ENCODE results near the gene EBLN2.
"Not testable (repeated sequence)": the region's sequence is repeated elsewhere in the genome, so short reads cannot be mapped to it uniquely, and the experiment has no call there.

Gene EBLN2

DNA sequence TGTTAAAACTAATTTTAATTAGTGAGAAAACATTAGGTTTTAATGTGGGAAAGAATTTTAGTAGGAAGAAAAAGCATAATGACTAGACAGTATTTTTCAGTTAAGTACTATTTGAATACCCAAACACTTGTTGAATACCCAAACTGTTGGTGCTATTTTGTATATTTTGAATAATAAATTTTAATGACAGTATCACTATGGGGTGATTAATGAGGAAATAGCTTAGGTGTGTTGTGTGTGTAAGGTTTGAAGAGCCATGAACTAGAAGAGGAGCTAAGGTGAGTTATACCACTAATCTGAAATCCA is 4.7 kb upstream of the EBLN2 start:
- no peak for DNase-seq (ENCODE audit: extremely low read depth in 1 of 2, low read depth in 1 of 2)

DNA sequence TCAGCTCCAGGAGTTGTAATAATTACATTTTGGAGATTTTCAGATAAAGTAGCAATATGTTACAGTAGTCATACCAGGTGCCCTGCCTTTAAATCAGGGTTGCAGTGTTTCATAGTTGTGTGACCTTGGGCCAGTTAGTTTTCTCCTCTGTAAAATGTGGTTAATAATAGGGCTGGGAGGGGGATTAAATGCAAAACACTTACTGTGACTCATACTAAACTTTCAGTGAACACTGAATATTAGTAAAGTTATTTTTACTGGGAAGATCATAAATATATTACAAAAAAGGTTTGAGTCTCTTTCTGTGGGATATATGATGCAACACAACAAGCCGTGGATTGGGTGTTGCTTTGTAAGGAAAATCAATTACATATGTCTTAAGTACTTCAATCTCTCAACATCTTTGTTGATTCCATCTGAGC is 1.1 kb upstream of the EBLN2 start:
- DNase-seq (ENCODE audit: extremely low read depth in 1 of 2, low read depth in 1 of 2): no peak

DNA sequence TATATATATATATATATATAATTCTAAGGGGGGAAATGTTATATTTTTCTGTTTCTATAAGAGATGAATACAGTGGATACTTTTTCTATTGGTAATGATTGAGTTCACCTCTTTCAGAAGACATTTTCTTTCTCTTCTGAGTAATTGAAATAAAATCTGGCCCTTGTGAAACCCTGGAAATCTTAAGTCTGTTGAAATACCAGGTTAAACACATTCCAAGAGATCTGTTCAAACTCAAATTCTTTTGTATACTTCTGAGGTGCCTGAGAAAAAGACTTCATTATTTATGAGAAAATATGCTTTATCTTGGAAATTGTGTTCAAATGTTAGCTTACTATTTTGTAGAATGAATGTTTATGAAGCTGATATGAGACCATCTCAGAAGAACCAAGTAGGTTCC is 4.8 kb downstream of the EBLN2 start:
- not testable (repeated sequence) for DNase-seq (ENCODE audit: extremely low read depth in 1 of 2, low read depth in 1 of 2)

DNA sequence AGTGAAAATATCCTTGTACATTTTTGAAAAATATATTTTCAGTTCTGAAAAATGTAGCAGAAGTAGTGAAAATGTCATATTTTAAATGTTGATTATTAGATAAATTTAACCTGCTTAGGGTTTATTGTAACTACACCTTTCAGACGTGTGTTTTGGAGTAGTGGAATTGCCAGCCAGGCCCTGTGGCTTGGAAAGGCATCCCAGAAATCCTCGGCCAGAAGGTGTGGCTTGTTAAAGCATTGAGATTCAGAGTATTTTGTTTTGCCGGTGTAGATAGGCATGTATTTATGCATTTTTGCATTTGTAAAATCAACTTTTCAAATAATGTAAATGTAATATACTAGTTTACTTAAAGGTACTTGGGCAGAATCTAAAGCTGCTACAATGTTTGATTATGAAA is 7.0 kb downstream of the EBLN2 start:
- DNase-seq (ENCODE audit: extremely low read depth in 1 of 2, low read depth in 1 of 2): no peak

DNA sequence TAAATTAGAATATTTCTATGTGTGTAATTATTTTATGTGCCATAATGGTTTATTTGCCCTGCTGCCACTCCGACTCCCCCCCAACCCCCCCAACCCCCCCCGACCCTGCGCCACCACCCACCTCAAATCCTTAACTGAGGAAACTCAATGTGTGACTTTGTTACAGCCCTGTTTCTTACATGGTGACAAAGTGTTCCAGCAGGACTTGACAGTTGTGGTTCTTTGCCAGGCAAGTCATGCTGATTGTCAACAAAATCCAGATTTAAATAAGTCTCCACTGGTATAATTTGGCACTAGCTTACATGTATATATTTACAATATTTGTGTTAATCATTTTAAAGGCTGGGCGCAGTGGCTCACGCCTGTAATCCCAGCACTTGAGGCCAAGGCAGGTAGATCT is 7.7 kb downstream of the EBLN2 start:
- no peak for DNase-seq (ENCODE audit: extremely low read depth in 1 of 2, low read depth in 1 of 2)

DNA sequence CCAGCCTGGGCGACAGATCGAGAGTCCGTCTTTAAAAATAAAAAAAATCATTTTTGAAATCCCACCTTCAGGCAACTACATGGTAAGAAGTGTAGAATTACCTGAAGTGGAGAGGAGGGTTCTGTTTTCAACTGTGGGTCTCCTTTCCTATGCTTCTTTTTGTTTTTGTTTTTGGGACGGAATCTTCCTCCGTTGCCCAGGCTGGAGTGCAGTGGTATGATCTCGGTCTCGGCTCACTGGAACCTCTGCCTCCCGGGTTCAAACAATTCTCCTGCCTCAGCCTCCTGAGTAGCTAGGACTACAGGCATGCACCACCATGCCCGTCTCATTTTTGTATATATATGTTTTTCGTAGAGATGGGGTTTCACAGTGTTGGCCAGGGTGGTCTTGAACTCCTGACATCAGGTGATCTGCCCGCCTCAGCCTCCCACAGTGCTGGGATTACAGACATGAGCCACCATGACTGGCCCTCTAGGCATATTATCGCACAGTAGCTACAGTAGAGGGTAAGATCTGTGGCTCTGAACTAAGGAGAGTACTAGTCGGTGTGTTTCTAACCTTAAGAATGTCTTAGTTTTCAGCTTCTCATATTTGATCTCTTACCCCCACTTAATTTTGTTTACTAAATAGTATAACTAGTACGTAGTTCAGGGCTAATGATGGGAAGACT is 8.5 kb downstream of the EBLN2 start:
- DNase-seq (ENCODE audit: extremely low read depth in 1 of 2, low read depth in 1 of 2): no peak

DNA sequence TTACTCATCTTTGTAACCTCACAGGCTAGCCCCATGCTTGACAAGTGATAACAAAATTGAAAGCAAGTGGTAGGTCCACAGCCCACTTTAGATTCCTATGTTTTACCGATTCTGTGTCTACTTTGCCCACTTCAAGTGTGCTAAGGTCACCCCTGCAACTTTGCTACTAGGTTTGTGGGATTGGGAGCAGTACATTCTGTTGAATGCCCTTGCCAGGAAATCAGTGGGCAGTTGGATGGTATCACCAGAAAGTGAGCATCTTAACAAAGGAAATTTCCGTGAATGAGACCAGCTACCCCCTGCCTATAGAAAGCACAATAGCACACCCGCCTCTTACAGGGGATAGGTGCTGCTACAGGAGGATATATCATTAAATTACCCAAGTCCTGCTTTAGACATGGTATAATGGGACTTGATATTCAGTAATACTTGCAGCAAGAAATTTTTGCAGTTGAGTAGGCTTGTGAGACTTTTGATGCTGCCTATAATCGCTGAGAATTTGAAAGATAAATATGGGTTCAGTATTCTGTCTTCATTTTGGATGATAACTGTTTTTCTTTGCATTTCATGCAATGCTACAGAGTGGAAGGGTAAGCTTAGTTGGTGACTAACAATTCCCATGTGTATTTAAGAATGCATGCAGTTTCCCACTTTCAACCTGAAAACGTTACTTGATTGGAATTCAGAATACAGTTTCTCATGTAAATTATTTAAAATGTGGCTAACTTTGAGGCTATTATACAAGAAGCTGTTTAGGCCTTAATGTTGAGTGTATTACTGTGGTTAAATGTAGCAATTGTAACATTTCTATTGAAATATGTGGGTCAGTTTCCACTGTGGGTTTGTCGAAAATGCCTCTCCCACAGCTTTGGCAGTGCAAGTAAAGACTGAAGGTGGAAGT is 9.5 kb downstream of the EBLN2 start:
- DNase-seq (ENCODE audit: extremely low read depth in 1 of 2, low read depth in 1 of 2): no peak

DNA sequence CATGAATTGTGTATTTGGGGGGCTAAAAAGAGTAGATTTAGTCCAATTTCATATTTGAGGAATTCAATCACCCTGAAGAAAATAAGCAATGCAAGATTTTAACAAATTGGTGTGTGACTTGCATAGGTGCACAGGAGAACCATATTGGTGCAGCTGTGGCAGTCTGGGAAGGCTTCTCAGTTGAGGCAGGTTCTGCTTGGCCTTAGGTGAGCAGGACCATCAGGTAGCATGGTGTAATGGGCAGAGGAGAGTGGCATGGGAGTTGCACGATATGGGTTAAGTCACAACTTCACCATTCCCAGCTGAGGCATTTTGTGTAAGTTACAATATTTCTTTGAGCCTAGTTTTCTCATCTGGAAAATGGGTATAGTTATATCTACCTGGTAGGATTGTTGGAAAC is 10.5 kb downstream of the EBLN2 start:
- DNase-seq (ENCODE audit: extremely low read depth in 1 of 2, low read depth in 1 of 2): no peak

DNA sequence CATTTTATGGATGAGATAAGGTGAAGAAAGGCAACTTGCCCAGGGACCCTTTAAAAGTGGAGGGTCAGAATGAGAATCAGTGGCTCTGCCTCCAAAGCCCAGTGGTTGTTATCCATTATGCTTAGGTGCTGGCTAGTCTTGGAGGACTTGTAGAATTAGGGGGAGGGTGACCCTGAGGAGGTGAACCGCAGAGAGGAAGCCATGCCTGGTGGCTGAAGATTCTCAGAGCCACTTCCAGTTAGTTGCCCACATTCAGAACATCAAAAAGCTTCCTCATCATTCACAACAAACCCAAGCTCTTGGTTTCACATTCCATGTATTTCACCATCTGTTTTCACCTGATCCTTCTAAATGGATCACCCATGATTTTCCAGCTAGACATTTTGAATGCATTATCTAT is 11.2 kb downstream of the EBLN2 start:
- DNase-seq (ENCODE audit: extremely low read depth in 1 of 2, low read depth in 1 of 2): no peak

DNA sequence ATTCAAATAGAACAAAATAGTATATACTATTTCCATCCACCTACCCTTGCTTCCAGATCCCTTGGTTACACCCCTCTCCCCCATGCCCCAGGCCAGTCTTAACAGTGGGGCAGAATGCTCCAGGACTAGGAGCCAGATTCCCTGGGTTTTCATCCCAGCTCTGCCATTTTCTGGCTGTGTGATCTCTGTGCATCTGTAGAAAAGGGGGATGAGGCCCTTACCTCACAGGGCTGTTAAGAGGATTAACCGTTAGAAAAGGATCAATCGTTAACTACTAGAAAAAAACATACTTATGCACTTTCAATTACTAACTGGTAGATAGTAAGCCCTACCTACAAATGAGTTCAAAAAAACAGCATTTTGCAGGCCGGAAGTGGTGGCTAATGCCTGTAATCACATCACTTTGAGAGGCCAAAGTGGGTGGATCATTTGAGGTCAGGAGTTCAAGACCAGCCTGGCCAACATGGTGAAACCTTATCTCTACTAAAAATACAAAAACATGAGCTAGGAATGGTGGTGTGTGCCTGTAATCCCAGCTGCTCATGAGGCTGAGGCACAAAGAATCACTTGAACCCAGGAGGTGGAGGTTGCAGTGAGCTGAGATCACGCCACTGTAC is 11.7 kb downstream of the EBLN2 start:
- no peak for DNase-seq (ENCODE audit: extremely low read depth in 1 of 2, low read depth in 1 of 2)

DNA sequence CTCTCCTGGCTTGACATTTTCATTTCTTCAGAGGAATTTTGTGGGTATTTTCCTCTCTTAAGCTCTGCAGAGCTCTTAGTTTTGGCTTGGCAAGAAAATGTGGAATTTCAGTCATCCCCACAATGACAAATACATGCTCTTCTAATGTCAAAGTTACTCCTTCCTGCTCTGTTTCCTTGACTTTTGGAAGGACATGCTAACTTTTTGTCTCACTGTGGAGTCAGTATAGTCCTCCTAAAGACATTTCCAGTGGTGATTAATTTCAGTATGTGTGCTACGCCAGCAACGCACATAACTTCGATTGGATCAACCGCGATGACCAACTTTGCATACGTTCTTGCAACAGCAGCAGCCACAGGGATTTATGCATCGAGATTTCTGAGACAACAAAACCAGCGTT is 13.3 kb downstream of the EBLN2 start:
- DNase-seq (ENCODE audit: extremely low read depth in 1 of 2, low read depth in 1 of 2): no peak

DNA sequence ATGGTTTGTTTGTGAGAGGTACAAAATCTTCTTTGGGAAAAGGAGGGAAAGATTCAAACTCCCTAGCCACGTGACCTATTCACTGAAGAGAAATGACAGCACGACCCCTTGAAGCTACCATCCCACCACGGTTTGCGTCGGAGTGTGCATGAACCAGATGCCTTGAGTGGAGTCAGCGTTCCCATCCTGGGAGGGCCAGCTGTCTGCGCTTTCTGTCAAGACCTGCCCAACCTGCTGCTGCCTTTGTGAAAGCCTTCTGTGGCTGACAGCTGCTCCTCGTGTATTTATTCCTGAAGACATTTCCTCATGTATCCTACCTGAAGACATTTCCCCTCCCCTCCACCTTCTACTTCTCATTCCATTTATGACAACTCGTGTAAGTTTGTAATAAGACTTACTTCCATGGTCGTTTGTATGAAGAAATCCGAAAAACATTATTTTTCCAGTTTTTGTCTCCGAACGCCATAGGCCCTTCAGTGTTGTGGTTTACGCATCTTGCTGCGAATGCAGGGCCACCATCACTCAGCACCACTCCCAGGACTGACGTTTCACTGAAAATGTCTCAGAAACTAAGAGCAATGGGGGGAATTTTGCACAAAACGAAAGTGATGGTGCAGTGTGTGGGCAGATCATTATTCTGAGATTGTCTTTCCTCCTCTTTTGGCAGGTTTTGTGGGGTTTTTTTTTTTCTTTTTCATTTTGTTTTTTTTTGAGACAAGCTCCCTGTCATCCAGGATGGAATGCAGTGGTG is 18.9 kb downstream of the EBLN2 start:
- no peak for DNase-seq (ENCODE audit: extremely low read depth in 1 of 2, low read depth in 1 of 2)

DNA sequence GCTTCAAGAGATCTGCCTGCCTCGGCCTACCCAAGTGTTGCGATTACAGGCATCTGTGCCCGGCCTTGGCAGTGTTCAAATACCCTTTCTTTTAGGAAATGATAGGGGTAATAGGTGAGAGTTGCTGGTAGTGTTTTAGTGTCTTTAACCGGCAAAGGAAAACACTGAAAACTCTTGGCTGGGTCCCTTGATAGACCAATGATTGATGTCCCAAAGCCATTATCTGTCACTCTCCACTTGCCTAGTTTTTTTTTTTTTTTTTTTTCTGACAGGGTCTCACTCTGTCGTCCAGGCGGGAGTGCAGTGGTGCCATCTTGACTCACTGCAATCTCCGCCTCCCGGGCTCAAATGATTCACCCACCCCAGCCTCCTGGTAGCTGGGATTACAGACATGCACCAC is 19.7 kb downstream of the EBLN2 start:
- DNase-seq (ENCODE audit: extremely low read depth in 1 of 2, low read depth in 1 of 2): no peak

DNA sequence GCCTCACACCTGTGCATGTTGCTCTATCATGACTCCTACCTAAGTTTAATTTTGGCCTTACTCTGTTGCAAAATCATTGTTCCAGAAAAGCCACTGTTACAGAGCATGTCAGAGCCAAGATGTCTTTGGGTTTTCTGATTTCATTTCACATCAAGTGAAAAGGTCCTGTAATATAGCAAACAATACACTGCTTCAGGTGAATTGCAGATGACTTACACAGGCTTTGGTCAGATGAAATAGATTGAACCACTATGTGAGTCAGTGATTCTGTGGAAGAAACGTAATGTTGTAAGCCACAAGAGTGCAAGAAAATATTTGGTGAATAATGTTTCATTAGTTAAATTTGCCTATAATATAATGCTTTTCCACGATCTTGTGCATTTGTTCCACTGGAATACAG is 22.7 kb downstream of the EBLN2 start:
- no peak for DNase-seq (ENCODE audit: extremely low read depth in 1 of 2, low read depth in 1 of 2)

DNA sequence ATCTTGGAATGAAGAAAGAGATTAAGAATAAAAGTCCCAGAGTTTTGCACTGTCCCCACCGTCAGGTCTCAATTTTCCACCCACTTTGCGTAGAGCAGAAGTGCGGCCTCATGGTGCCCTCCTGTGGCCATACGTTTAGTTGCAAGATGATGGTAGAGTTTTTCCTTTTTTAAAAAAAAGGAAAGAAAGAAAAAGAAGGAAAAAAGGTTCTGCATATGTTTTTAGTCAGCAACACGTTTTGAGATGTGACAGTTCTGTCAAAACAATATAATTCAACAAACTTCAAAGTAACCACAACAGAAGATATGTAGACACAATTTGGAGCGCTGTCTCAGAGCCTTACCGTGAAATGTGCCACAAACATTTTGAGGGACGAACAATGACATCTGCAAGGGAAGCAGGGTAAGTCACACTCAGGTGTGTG is 24.6 kb downstream of the EBLN2 start:
- peak in 1 of 2 donors; percentile 9 for DNase-seq (ENCODE audit: extremely low read depth in 1 of 2, low read depth in 1 of 2)

DNA sequence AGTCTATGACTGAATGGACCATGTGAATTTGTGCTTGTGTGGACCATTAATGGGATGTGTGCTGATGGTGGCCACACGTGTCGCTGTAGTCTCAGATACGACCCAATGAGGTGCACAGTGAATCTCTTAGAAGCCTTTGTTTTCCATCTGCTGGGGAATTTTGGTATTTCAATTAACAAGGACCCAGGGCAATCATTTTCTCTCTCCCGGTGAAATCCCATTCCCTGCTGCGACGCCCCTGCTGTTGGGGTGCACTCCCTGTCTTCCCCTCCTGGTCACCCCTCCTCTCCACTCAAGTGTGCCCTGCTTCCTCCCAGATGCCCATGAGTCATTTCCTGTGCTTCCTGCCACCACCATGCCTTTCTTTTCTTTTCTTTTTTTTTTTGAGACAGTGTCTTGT is 32.7 kb downstream of the EBLN2 start:
- DNase-seq (ENCODE audit: extremely low read depth in 1 of 2, low read depth in 1 of 2): no peak

DNA sequence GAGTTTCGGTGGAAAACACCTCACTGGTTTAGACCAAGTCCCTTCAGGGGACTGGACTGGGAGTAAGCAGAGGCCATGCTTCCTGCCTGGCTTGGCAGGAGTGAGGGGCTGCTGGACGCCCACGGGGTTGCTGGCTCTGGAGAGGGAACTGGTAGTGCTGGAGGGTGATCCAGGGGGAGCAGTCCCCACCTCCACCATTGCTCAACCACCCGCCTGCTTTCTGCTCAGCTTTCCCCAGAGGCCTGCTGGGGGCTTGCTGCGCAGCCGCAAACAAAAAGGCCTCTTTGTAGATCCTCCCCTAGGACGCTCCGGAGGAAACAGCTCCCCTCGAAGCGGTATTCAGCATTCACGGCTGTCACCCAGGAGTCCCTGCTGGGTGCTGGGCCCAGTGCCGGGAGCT is 33.5 kb downstream of the EBLN2 start:
- DNase-seq (ENCODE audit: extremely low read depth in 1 of 2, low read depth in 1 of 2): no peak

DNA sequence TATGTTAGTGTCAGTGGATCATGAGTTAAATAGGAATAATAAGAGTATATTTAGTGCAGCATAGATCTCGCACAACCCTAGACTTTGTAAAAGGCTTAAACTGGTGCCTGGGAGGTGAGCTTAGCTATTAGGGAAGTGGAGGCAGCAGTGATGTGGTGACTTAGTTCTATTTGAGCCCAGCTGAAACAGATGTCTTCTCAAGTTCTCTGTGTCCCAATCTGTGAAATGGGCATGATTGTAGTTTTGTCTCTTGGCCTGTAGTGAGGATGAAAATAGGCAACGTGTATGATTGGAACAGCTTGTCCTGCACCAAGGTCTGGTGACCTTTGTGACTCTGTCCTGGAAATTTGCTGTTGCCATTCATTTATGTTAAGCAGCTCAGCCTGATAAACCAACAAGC is 34.7 kb downstream of the EBLN2 start:
- DNase-seq (ENCODE audit: extremely low read depth in 1 of 2, low read depth in 1 of 2): no peak

DNA sequence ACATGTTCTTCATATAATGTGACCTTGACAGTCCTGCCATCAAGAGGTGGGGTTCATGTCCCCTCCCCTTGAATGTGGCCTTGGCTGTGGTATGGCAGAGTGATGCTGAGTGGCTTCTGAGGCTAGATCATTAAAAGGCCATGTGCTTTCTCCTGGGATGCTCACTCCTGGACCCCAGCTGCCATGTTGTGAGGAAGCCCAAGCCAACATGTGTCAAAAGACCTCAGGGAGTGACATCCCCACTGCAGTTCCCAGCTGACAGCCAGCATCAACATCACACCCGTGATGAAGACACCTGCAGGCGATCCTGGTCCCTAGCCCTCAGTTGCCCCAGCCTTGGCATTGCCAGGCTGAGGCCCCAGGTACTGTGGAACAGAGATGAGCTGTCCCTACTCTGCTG is 36.6 kb downstream of the EBLN2 start:
- no peak for DNase-seq (ENCODE audit: extremely low read depth in 1 of 2, low read depth in 1 of 2)

DNA sequence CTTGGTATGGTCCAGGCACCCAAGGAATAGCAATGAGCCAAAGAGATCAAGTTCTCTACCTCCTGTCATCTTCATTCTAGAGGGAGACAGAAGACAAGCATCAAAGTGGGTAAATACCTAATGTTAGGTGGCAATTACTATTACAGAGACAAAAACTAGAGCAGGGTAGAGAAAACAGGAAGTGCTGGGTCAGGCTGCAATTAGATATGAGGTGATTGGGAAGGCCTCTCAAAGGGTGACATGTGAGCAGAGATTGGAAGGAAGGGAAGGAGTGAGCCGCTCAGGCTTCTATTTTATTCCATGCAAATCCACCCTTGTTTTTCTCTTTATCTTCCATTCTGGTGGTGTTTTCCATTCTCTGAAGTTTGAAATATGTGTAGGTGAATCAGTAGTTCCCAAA is 37.4 kb downstream of the EBLN2 start:
- DNase-seq (ENCODE audit: extremely low read depth in 1 of 2, low read depth in 1 of 2): no peak

DNA sequence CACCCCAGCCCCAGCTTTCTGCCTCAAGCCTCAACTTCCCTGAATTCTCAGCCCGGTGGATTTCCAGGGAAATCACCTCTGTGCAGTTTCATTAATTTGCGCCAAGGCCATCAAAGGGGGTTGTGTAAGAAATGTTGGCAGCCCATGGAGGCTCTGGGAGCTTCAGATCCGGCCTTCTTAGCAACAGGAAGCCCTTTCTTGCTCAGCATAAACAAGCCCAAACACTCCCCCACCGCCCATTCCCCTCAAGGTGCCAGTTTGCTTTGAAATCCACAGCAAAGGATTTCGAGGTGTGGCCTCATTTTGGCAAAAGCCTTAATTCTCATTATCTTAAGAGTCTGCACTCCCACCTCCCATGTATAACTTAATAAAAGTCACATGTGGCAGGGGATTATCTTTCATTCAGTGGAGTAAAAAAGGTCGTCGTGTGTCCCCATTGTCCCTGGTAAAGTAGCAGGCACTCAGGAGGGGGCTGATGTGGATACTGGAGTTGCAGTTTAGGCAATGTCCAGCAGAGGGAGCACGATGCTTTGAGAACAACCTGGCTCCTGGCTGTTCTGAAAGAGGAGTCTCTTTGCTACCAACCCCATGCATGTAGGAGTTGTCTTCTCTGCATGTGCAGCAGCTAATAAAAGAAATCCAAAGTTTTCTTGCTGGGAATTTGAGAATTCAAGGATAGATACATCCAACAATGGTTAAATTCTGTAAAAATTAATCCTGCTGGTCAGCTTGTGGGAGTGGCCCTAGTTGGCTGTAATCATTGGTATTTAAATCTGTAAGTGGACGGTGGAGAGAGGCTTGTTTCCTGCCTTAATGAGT is 39.5 kb downstream of the EBLN2 start:
- DNase-seq (ENCODE audit: extremely low read depth in 1 of 2, low read depth in 1 of 2): peak; percentile 28 to 52
